Psoas muscle (tissue), 8 donors: Measurements from ENCODE around the gene ASAP3. TPM values are rescaled to one million over a fixed set of nuclear protein-coding genes. Genes with fewer than 3 reads are reported as not detected.

ENCODE experiments used
- ATAC-seq, 4 donors: fragments of 200-7000 bp; cut with Tn5 transposase; one replicate each; pipeline ENCODE4 v1.9.1; 2020; ENCODE audit warnings: moderate library complexity in 3 of 4, mild to moderate bottlenecking in 2 of 4
- DNase-seq, 2 donors: peaks; one replicate each; pipeline ENCODE4 v3.0.0-alpha.2; 2020
- H3K27ac ChIP-seq: fragments of 200-600 bp; one replicate; pipeline ENCODE4 v1.8.0; 2022
- H3K27me3 ChIP-seq, 3 donors: fragments of 200-600 bp in 1 of 3; one replicate each; pipeline versions ENCODE4 v1.6.1 to v1.8.0; 2013 to 2022; ENCODE audit warnings: low read length in 2 of 3, mild to moderate bottlenecking in 2 of 3, moderate library complexity in 1 of 3; ENCODE audit not compliant: insufficient read depth in 3 of 3
- H3K36me3 ChIP-seq, 2 donors: fragments of 200-600 bp in 1 of 2; one replicate each; pipeline versions ENCODE4 v1.6.1 to v1.8.0; 2013 to 2022; ENCODE audit warnings: low read depth in 1 of 2, mild to moderate bottlenecking in 1 of 2, moderate library complexity in 1 of 2; ENCODE audit not compliant: insufficient read depth in 1 of 2
- H3K4me1 ChIP-seq: fragments of 200-600 bp; one replicate; pipeline ENCODE4 v1.8.0; 2022
- H3K4me3 ChIP-seq: fragments of 200-600 bp; one replicate; pipeline ENCODE4 v1.8.0; 2022; ENCODE audit warnings: mild to moderate bottlenecking
- H3K9me3 ChIP-seq: fragments of 200-600 bp; one replicate; pipeline ENCODE4 v1.8.0; 2022
- CTCF ChIP-seq: fragments of 200-600 bp; IDR thresholded peaks from one replicate; pipeline ENCODE4 v1.8.0; 2022; ENCODE audit warnings: antibody characterized with exemption
- WGBS, 3 donors: extraction: QIAGEN DNeasy Blood & Tissue Kit; methylation state at CpG; one replicate each; pipeline versions ENCODE4 v1.1.6 to v1.1.7; 2013; 5-methylcytosine and 5-hydroxymethylcytosine counted together
- intact Hi-C, 2 donors: fragments of 100-400 bp; cut with DNase I; formaldehyde crosslinking; loops; one replicate each; pipeline versions ENCODE4 v1.11.0 to v1.14.2; 2022
- polyA plus RNA-seq, 3 donors: library from polyadenylated mRNA; stranded (reverse); fragments of 200-250 nt; gene quantifications; one replicate each; pipeline ENCODE4 v1.2.3, GENCODE V29; 2013
- total RNA-seq, 4 donors: library from RNA; stranded (reverse); fragmentation: NEBNext Ultra II Directional in 2 of 4; extraction: Animal tissue kit (Norgen Biotek cat#: 25700) in 2 of 4; gene quantifications; one replicate each; pipeline versions ENCODE4 v1.2.1 to v1.2.4, GENCODE V29; 2021 to 2023
- donor health status: healthy with polysubstance abuse.
- donor health status: DM: no; HTN: no; CAD: no; lungs with moderate emphysema.
- donor health status: Bipolar disorder and iron deficiency.
- donor health status: healthy.
- donor health status: DM: yes; HTN: yes; CAD: no.
- donor health status: DM: no; HTN: no; CAD: no.
- donor health status: DM: no; HTN: no; CAD: no.
- donor health status: DM: yes; HTN: yes; CAD: no.

Gene ASAP3
- total and polyA plus RNA-seq, 7 donors, result 13.3 to 68.0 (median 45.7) TPM

GRCh38 chr1:23424293-23425192, 59.4 kb downstream of the ASAP3 start, which contains the start of gene TCEA3:
TCEA3 (minus strand) TSS chr1:23424748; CDS start chr1:23424633, 115 bp downstream.
- Histone ChIP-seq H3K4me1 (peaks cover 34% of the 10 kb centered on the region), H3K4me3 (peak within 1 kb of the TSS; percentile 75), H3K9me3 (no peaks in the 10 kb centered on the region), H3K36me3 (peaks cover 0 to 14% of the 10 kb centered on the region in 2 donors), H3K27ac (peak within 1 kb of the TSS; percentile 92), H3K27me3 (no peaks in the 10 kb centered on the region)
- intact Hi-C loops, result loop anchor here (5.0 kb wide), 2 partner anchors 53 to 108 kb away; partner anchors contain the start of gene E2F2 (in 1 of the 2)
- TF ChIP-seq CTCF, result no peak
- peak; percentile 76 to 84 (median 82) for ATAC-seq
- WGBS, 3 donors, result 1% methylated on average over 62 to 84 of the region's 84 CpGs
- peak; percentile 73 to 85 for DNase-seq

- no peak for TF ChIP-seq CTCF
- Histone ChIP-seq H3K27ac (peak overlapping the region; percentile 92), H3K9me3 (no peaks in the 10 kb centered on the region), H3K36me3 (peaks cover 0 to 6% of the 10 kb centered on the region in 2 donors), H3K4me1 (peaks cover 40% of the 10 kb centered on the region), H3K4me3 (peak overlapping the region; percentile 75), H3K27me3 (no peaks in the 10 kb centered on the region)
- intact Hi-C loops, result loop anchor here in 1 of 2 donors (5.0 kb wide), 1 partner anchor 54 kb away; no protein-coding TSS in a partner anchor
- peak; percentile 63 to 90 for DNase-seq
- 1 to 4% (median 3%) methylated on average over 31 to 46 of the region's 46 CpGs for WGBS, 3 donors
- ATAC-seq, result peak; percentile 66 to 77 (median 74)
These were observed 60.3 kb downstream of the ASAP3 start for GRCh38 chr1:23423415-23424292.

- Histone ChIP-seq H3K27me3 (no peaks in the 10 kb centered on the region), H3K36me3 (no peaks in the 10 kb centered on the region), H3K4me1 (peaks cover 43% of the 10 kb centered on the region), H3K27ac (peak overlapping the region; percentile 92), H3K4me3 (peak overlapping the region; percentile 75), H3K9me3 (no peaks in the 10 kb centered on the region)
- intact Hi-C loops, result loop anchor here in 1 of 2 donors (5.0 kb wide), 1 partner anchor 54 kb away; no protein-coding TSS in a partner anchor
- TF ChIP-seq CTCF, result no peak
- DNase-seq (no peak), ATAC-seq (peak in 1 of 4 donors; percentile 2)
- WGBS, 3 donors, result 24 to 41% (median 27%) methylated on average over 6 of the region's 6 CpGs
These were observed 61.0 kb downstream of the ASAP3 start for GRCh38 chr1:23422941-23423340.

GRCh38 chr1:23422241-23422877, 61.6 kb downstream of the ASAP3 start:
- intact Hi-C loops, result loop anchor here in 1 of 2 donors (5.0 kb wide), 1 partner anchor 55 kb away; no protein-coding TSS in a partner anchor
- Histone ChIP-seq H3K36me3 (peaks cover 0 to 3% of the 10 kb centered on the region in 2 donors), H3K4me3 (peak overlapping the region; percentile 75), H3K27me3 (no peaks in the 10 kb centered on the region), H3K27ac (peak overlapping the region; percentile 92), H3K9me3 (no peaks in the 10 kb centered on the region), H3K4me1 (peaks cover 49% of the 10 kb centered on the region)
- DNase-seq (peak; percentile 73 to 80), ATAC-seq (peak in 3 of 4 donors; percentile 2 to 21 (median 21))
- TF ChIP-seq CTCF, result no peak
- WGBS, 3 donors, result 6 to 13% (median 8%) methylated on average over 15 of the region's 15 CpGs
